GM12873 (cell line): ENCODE data around the gene MAGEB2.

Experiments
- CTCF ChIP-seq: IDR thresholded peaks from 2 replicates; pipeline ENCODE4 v1.5.1; 2012; ENCODE audit warnings: low read depth, mild to moderate bottlenecking, moderate library complexity, low read length, control low read depth; ENCODE audit not compliant: insufficient read depth; ENCODE audit errors: missing control alignments

Gene MAGEB2

GRCh38 chrX:30215357-30215843 lies at the start of gene MAGEB2:
Gene MAGEB2, plus strand, starts transcription at chrX:30215563. Its CDS starts 3,018 bp downstream, at chrX:30218581.
- peak; percentile 29 for TF ChIP-seq CTCF

- TF ChIP-seq CTCF = no peak
Observed at GRCh38 chrX:30170900-30171299, 44.5 kb upstream of the MAGEB2 start.

GRCh38 chrX:30181353-30181752 lies 34.0 kb upstream of the MAGEB2 start:
- TF ChIP-seq CTCF = no peak

- no peak for TF ChIP-seq CTCF
Observed at GRCh38 chrX:30183554-30183953, 31.8 kb upstream of the MAGEB2 start.

- no peak for TF ChIP-seq CTCF
Observed at GRCh38 chrX:30190426-30190825, 24.9 kb upstream of the MAGEB2 start.

- peak; percentile 11 for TF ChIP-seq CTCF
Observed at GRCh38 chrX:30196322-30196721, 19.0 kb upstream of the MAGEB2 start.

- no peak for TF ChIP-seq CTCF
Observed at GRCh38 chrX:30212172-30212571, 3.2 kb upstream of the MAGEB2 start.
